Measurements from ENCODE around the gene NXNL1.

GRCh38 chr19:17481986-17482385, 21.3 kb upstream of the NXNL1 start:
- no peak for TF ChIP-seq EZH2phosphoT487 (IDR thresholded peaks at IDR 0.05; ENCODE audit: insufficient read depth, low read depth)
- no peak for TF ChIP-seq EZH2 (IDR thresholded peaks at IDR 0.05; ENCODE audit: insufficient read depth, poor library complexity, severe bottlenecking)

All from GM23248 (cell line).